Cardiac muscle cell (in vitro differentiated cells and primary cell): Measurements from ENCODE around the gene AK9. TPM values are rescaled to one million over a fixed set of nuclear protein-coding genes. Genes with fewer than 3 reads are reported as not detected.
"Not testable (repeated sequence)": the region's sequence is repeated elsewhere in the genome, so short reads cannot be mapped to it uniquely, and the experiment has no call there.

ENCODE experiments used
- DNase-seq, 2 donors: peaks; one replicate each; pipeline versions ENCODE4 v3.0.0 to v3.0.0-alpha.2; 2010 to 2017; ENCODE audit warnings: low read depth in 1 of 2, low spot score in 1 of 2
- H3K27ac ChIP-seq: fragments of 200-600 bp; sonication (generic); 2 replicates; pipeline ENCODE4 v1.5.1; 2016
- H3K27me3 ChIP-seq: fragments of 200-600 bp; sonication (generic); 2 replicates; pipeline ENCODE4 v1.6.0; 2016; ENCODE audit warnings: control low read depth
- H3K36me3 ChIP-seq: fragments of 200-600 bp; sonication (generic); 2 replicates; pipeline ENCODE4 v1.5.1; 2016; ENCODE audit warnings: control low read depth
- H3K4me1 ChIP-seq: fragments of 200-600 bp; sonication (generic); 2 replicates; pipeline ENCODE4 v1.8.1; 2017; ENCODE audit warnings: low read depth, mild to moderate bottlenecking, mixed run types
- H3K4me3 ChIP-seq: fragments of 200-600 bp; sonication (generic); 2 replicates; pipeline ENCODE4 v1.5.1; 2016; ENCODE audit warnings: mild to moderate bottlenecking
- H3K9me3 ChIP-seq: fragments of 200-600 bp; sonication (generic); 2 replicates; pipeline ENCODE4 v1.5.1; 2017; ENCODE audit warnings: low read depth, mild to moderate bottlenecking, control low read depth
- CTCF ChIP-seq: IDR thresholded peaks from 2 replicates; pipeline ENCODE4 v1.5.1; 2012; ENCODE audit warnings: low read depth, mild to moderate bottlenecking, low read length
- polyA plus RNA-seq: library from polyadenylated mRNA; unstranded; fragments of >200 nt; fragmentation: Nextera tagmentation; extraction: Ambion mirVana; gene quantifications from 2 replicates; pipeline ENCODE4 v1.2.1, GENCODE V29; 2016
- total RNA-seq: library from RNA; depleted of rRNA; stranded (reverse); fragments of >200 nt; gene quantifications from 2 replicates; pipeline ENCODE4 v1.2.3, GENCODE V29; 2016

AK9 gene
- total and polyA plus RNA-seq, 2 experiments from 2014 or later = 8.3 to 18.6 TPM

- H3K27ac ChIP-seq = no peak overlapping the region
- no peaks in the 10 kb centered on the region for H3K9me3 ChIP-seq
- peaks cover 4% of the 10 kb centered on the region for H3K4me1 ChIP-seq
- TF ChIP-seq CTCF = no peak
- no peaks in the 10 kb centered on the region for H3K27me3 ChIP-seq
- H3K36me3 ChIP-seq = peaks cover 13% of the 10 kb centered on the region
- DNase-seq = no peak
- no peak overlapping the region for H3K4me3 ChIP-seq
These were observed 229.1 kb downstream of the AK9 start for GRCh38 chr6:109461733-109462526.

GRCh38 chr6:109461205-109461604 is 229.8 kb downstream of the AK9 start:
- not testable (repeated sequence) for H3K4me1 ChIP-seq, H3K27ac ChIP-seq, H3K27me3 ChIP-seq, DNase-seq, H3K4me3 ChIP-seq, H3K9me3 ChIP-seq
- H3K36me3 ChIP-seq = peaks cover 12% of the 10 kb centered on the region

GRCh38 chr6:109460161-109460829 is 230.7 kb downstream of the AK9 start:
- Histone ChIP-seq H3K4me3 (no peak overlapping the region), H3K36me3 (peaks cover 10% of the 10 kb centered on the region), H3K27ac (no peak overlapping the region), H3K27me3 (peaks cover 2% of the 10 kb centered on the region), H3K9me3 (no peaks in the 10 kb centered on the region), H3K4me1 (no peaks in the 10 kb centered on the region)
- no peak for TF ChIP-seq CTCF
- DNase-seq = no peak

GRCh38 chr6:109458774-109459531 is 232.0 kb downstream of the AK9 start:
- Histone ChIP-seq H3K4me1 (no peaks in the 10 kb centered on the region), H3K27ac (no peak overlapping the region), H3K9me3 (no peaks in the 10 kb centered on the region), H3K36me3 (peaks cover 6% of the 10 kb centered on the region), H3K27me3 (peaks cover 7% of the 10 kb centered on the region), H3K4me3 (no peak overlapping the region)
- no peak for DNase-seq
- no peak for TF ChIP-seq CTCF

GRCh38 chr6:109457562-109457996 is 233.4 kb downstream of the AK9 start:
- TF ChIP-seq CTCF = no peak
- Histone ChIP-seq H3K4me1 (no peaks in the 10 kb centered on the region), H3K27me3 (peaks cover 7% of the 10 kb centered on the region)

More at GRCh38 chr6:109457562-109457996, 233.4 kb downstream of the AK9 start:
- Histone ChIP-seq H3K4me3 (no peak overlapping the region), H3K9me3 (no peaks in the 10 kb centered on the region), H3K36me3 (no peaks in the 10 kb centered on the region), H3K27ac (no peak overlapping the region)
- no peak for DNase-seq
